GM19455 (cell line): ENCODE data around the gene TRMT44.

Experiments used
- ATAC-seq: cut with Tn5 transposase; IDR thresholded peaks from one replicate; pipeline ENCODE4 v1.9.1; 2021; ENCODE audit not compliant: unreplicated experiment

The TRMT44 gene, protein sequence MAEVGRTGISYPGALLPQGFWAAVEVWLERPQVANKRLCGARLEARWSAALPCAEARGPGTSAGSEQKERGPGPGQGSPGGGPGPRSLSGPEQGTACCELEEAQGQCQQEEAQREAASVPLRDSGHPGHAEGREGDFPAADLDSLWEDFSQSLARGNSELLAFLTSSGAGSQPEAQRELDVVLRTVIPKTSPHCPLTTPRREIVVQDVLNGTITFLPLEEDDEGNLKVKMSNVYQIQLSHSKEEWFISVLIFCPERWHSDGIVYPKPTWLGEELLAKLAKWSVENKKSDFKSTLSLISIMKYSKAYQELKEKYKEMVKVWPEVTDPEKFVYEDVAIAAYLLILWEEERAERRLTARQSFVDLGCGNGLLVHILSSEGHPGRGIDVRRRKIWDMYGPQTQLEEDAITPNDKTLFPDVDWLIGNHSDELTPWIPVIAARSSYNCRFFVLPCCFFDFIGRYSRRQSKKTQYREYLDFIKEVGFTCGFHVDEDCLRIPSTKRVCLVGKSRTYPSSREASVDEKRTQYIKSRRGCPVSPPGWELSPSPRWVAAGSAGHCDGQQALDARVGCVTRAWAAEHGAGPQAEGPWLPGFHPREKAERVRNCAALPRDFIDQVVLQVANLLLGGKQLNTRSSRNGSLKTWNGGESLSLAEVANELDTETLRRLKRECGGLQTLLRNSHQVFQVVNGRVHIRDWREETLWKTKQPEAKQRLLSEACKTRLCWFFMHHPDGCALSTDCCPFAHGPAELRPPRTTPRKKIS

DNA sequence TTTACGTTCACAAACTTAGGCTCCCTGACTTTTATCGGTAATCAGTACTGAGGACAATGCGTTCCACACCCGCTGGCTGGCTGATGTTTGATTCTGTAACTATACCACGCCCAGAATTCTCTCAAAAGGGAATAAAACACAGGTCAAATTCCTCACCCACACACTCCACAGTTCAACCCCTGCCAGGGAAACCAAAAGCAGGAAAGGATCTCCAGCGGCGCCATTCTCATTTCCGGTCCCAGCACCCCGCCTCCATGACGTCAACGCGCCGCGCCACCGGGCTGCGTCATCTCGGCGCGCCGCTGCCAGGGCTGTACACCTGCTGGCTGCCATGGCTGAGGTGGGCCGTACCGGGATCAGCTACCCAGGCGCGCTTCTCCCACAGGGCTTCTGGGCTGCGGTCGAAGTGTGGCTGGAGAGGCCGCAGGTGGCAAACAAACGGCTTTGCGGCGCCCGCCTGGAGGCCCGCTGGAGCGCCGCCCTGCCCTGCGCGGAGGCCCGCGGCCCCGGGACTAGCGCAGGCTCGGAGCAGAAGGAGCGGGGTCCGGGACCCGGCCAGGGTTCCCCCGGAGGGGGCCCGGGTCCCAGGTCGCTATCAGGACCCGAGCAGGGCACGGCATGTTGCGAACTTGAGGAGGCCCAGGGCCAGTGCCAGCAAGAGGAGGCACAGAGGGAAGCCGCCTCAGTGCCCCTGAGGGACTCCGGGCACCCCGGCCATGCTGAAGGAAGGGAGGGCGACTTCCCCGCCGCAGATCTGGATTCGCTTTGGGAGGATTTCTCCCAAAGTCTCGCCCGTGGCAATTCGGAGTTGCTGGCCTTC, at the start of gene TRMT44, which contains the start of gene ACOX3:
Gene TRMT44 (plus strand): TSS at position 286 of the 820 bp plus-strand sequence. CDS start 46 bp downstream, at position 332.
Gene ACOX3 (minus strand): TSS at position 232 of the 820 bp plus-strand sequence. CDS start 24,202 bp downstream, outside the sequence.
- ATAC-seq: peak; percentile 91

GRCh38 chr4:8391071-8391470, 49.5 kb upstream of the TRMT44 start:
- no peak for ATAC-seq

- peak; percentile 61 for ATAC-seq
Observed at GRCh38 chr4:8391972-8392371, 48.6 kb upstream of the TRMT44 start.

- no peak for ATAC-seq
Observed at GRCh38 chr4:8392591-8393190, 47.9 kb upstream of the TRMT44 start.

DNA sequence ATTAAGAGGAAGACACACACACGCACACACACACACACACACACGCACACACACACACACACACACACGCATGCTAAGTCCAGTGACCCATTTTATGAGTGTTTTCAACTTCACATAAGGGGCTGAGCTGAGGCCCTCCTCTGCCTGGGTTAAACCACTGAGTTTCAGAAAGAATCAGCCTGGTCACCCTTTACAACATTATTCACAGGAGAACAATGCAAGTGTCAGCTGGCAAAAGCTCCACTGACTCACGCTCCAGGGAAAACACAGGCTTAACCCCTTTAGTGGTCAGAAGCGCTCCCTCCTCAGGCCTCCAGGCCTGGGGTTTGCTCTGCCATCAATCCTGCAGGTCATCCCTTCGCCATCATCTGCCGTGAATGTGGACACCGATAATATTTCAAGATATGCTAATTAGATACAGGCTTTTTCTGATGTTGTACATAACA, 47.0 kb upstream of the TRMT44 start:
- ATAC-seq: no peak

GRCh38 chr4:8394061-8394519, 46.5 kb upstream of the TRMT44 start:
- no peak for ATAC-seq

GRCh38 chr4:8394806-8395205, 45.8 kb upstream of the TRMT44 start:
- ATAC-seq: no peak

GRCh38 chr4:8395504-8396296, 44.9 kb upstream of the TRMT44 start:
- ATAC-seq: no peak

DNA sequence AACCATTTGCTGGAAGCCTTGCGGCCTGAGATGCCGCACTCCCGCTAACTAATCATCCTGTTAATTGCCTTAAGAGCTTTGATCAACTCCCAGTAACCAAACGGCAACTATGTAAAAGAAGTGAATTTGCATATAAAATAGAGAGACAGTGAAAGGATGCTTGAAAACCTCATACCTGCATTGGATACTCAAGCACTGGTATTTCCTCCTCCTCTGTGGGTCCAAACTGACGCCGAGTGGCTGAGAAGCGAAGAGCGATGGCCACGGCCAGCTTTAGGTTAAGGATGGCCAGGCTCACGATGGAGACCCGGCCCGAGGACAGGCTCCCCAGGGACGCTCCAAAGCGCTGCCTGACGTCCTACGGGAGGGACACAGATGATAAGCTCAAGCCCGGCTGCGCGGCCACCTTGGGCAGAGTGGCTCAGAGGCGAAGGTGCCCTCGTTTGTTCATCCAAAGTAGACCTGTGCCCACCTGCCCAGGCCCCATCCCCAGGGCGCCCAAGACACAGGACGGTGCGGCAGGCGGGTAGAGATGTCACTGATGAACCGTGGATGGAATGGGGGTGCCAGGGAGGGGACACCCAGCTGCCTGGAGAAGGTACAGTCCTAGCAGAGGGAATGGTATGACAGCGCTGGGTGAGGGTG, 43.7 kb upstream of the TRMT44 start:
- ATAC-seq: no peak

GRCh38 chr4:8398347-8398746, 42.2 kb upstream of the TRMT44 start:
- no peak for ATAC-seq

DNA sequence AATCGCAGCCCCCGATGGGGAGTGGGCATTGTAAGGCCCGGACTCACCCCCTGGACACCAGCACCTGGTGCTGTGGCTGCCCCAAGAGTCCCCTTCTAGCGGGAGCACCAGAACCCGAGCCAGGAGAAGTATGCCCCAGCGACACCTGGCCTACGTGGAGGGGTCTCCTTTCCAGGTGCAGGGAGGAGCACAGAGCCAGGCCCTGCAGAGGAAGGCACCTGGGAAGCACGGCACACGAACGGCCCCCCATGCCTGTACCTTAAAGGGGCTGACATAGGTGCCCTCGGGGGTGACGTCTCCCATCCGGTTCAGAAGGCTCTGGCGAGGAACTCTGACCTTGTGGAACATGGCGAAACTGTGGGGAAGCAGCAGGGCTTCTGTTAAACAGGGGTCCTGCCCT, 41.3 kb upstream of the TRMT44 start:
- no peak for ATAC-seq

- ATAC-seq: no peak
Observed at GRCh38 chr4:8400632-8401325, 39.8 kb upstream of the TRMT44 start.

GRCh38 chr4:8401665-8402064, 38.9 kb upstream of the TRMT44 start:
- no peak for ATAC-seq

- ATAC-seq: no peak
Observed at GRCh38 chr4:8402181-8402597, 38.4 kb upstream of the TRMT44 start.

DNA sequence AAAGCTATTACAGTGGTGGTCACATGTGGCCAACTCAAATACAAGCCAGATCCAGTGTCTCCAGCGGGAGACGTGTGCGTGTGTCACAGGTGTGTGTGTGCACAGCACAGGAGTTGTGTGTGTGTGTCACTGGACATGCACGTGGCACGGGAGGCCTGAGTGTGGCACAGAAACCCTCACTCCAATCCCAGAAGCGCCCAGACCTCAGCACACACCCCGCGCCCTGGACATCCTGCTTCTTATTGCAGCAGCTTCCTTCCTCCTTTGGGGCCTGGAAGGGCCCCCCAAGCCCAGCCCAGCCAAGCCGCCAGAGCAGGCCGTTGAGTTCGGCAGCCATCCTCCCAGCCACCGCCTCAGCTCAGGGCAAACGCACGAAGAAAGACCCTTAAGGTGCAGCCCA, 37.9 kb upstream of the TRMT44 start:
- ATAC-seq: no peak

GRCh38 chr4:8403173-8403753, 37.3 kb upstream of the TRMT44 start:
- ATAC-seq: no peak

GRCh38 chr4:8403976-8404375, 36.6 kb upstream of the TRMT44 start:
- ATAC-seq: no peak

DNA sequence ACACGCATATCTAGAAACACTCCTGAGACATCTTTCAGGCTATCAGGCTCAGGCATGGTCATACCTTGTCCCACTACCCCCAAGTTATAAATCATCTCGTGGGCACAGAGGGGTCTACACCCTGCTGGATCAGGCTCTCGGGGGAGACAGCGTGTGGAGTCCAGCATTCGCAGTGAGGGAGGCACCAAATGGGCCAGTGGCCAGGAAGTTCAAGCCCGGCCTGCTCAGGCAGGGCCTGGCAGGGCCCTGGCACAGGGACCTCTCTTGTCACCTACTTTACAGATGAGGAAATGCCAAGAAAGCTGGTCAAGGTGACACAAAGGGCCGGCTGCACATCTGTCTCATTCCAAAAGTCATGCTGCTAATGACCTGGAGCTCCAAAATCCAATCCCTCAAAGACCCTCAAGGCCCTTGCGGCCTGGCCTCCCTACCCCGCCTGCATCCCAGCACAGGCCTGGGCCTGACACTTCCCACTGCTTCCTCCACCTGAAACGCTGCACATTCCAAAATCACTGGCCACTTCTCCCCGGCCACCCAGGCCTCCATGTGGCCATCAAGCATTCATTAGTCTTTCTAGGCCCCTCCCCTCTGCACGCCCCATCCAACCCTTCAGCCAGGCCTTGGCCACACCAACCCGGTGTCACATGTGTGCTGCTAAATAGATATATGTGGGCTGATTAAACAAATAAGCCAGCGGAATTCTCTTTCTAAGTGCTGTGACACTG, 35.6 kb upstream of the TRMT44 start:
- ATAC-seq: no peak
